ENCODE measurements around the gene COL4A6. TPM values are rescaled to one million over a fixed set of nuclear protein-coding genes. Genes with fewer than 3 reads are reported as not detected.

The COL4A6 gene
- total RNA-seq, 1 experiment from 2014 or later = not detected

- Histone ChIP-seq H3K4me3 (ENCODE audit: low read length) (no peak overlapping the region), H3K9me2 (replicated peaks; ENCODE audit: insufficient read depth, low read length) (no peaks in the 10 kb centered on the region), H3K4me1 (ENCODE audit: low read length) (no peaks in the 10 kb centered on the region), H3K36me3 (ENCODE audit: insufficient read depth, low read length) (no peaks in the 10 kb centered on the region), H3K27ac (ENCODE audit: low read length) (no peak overlapping the region), H2AFZ (ENCODE audit: low read length) (no peak overlapping the region), H3K27me3 (ENCODE audit: low read length) (0 out of 2 replicates have a peak, but pooled peaks cover 3% of the 10 kb centered on the region), H3K79me2 (ENCODE audit: low read length) (no peaks in the 10 kb centered on the region), H3K9ac (ENCODE audit: low read length) (no peak overlapping the region), H4K20me1 (ENCODE audit: insufficient read depth, low read depth, low read length) (no peaks in the 10 kb centered on the region), H3K9me3 (ENCODE audit: low read length) (no peaks in the 10 kb centered on the region), H3K4me2 (ENCODE audit: low read depth, low read length, poor library complexity, severe bottlenecking) (no peak overlapping the region)
- no peak for DNase-seq
Measured at GRCh38 chrX:108299704-108300103, 138.5 kb downstream of the COL4A6 start.

- Histone ChIP-seq H3K4me2 (ENCODE audit: low read depth, low read length, poor library complexity, severe bottlenecking) (no peak overlapping the region), H3K36me3 (ENCODE audit: insufficient read depth, low read length) (no peaks in the 10 kb centered on the region), H3K4me3 (ENCODE audit: low read length) (no peak overlapping the region), H3K79me2 (ENCODE audit: low read length) (no peaks in the 10 kb centered on the region), H3K9ac (ENCODE audit: low read length) (no peak overlapping the region), H3K9me3 (ENCODE audit: low read length) (no peaks in the 10 kb centered on the region), H3K4me1 (ENCODE audit: low read length) (no peaks in the 10 kb centered on the region), H2AFZ (ENCODE audit: low read length) (no peak overlapping the region), H3K9me2 (replicated peaks; ENCODE audit: insufficient read depth, low read length) (no peaks in the 10 kb centered on the region), H4K20me1 (ENCODE audit: insufficient read depth, low read depth, low read length) (no peaks in the 10 kb centered on the region), H3K27ac (ENCODE audit: low read length) (no peak overlapping the region), H3K27me3 (ENCODE audit: low read length) (0 out of 2 replicates have a peak, but pooled peaks cover 3% of the 10 kb centered on the region)
- no peak for DNase-seq
Measured at GRCh38 chrX:108299101-108299591, 139.1 kb downstream of the COL4A6 start.

- H3K9ac ChIP-seq (ENCODE audit: low read length) = no peak overlapping the region
- H3K4me1 ChIP-seq (ENCODE audit: low read length) = no peaks in the 10 kb centered on the region
- H4K20me1 ChIP-seq (ENCODE audit: insufficient read depth, low read depth, low read length) = no peaks in the 10 kb centered on the region
- H3K4me2 ChIP-seq (ENCODE audit: low read depth, low read length, poor library complexity, severe bottlenecking) = no peak overlapping the region
- no peaks in the 10 kb centered on the region for H3K9me2 ChIP-seq (replicated peaks; ENCODE audit: insufficient read depth, low read length)
- no peak overlapping the region for H3K4me3 ChIP-seq (ENCODE audit: low read length)
- 0 out of 2 replicates have a peak, but pooled peaks cover 3% of the 10 kb centered on the region for H3K27me3 ChIP-seq (ENCODE audit: low read length)
- H3K9me3 ChIP-seq (ENCODE audit: low read length) = no peaks in the 10 kb centered on the region
- no peak overlapping the region for H3K27ac ChIP-seq (ENCODE audit: low read length)
- no peaks in the 10 kb centered on the region for H3K79me2 ChIP-seq (ENCODE audit: low read length)
- no peak for DNase-seq
- H2AFZ ChIP-seq (ENCODE audit: low read length) = no peak overlapping the region
- H3K36me3 ChIP-seq (ENCODE audit: insufficient read depth, low read length) = no peaks in the 10 kb centered on the region
Measured at GRCh38 chrX:108298165-108298602, 140.0 kb downstream of the COL4A6 start.

- H3K79me2 ChIP-seq (ENCODE audit: low read length) = no peaks in the 10 kb centered on the region
- no peak overlapping the region for H3K27ac ChIP-seq (ENCODE audit: low read length)
- H3K4me3 ChIP-seq (ENCODE audit: low read length) = no peak overlapping the region
- no peaks in the 10 kb centered on the region for H4K20me1 ChIP-seq (ENCODE audit: insufficient read depth, low read depth, low read length)
- H2AFZ ChIP-seq (ENCODE audit: low read length) = no peak overlapping the region
- no peak overlapping the region for H3K9ac ChIP-seq (ENCODE audit: low read length)
- H3K4me1 ChIP-seq (ENCODE audit: low read length) = no peaks in the 10 kb centered on the region
- H3K36me3 ChIP-seq (ENCODE audit: insufficient read depth, low read length) = no peaks in the 10 kb centered on the region
- H3K27me3 ChIP-seq (ENCODE audit: low read length) = 0 out of 2 replicates have a peak, but pooled peaks cover 3% of the 10 kb centered on the region
- DNase-seq = no peak
- H3K9me3 ChIP-seq (ENCODE audit: low read length) = no peaks in the 10 kb centered on the region
- H3K9me2 ChIP-seq (replicated peaks; ENCODE audit: insufficient read depth, low read length) = no peaks in the 10 kb centered on the region
- H3K4me2 ChIP-seq (ENCODE audit: low read depth, low read length, poor library complexity, severe bottlenecking) = no peak overlapping the region
Measured at GRCh38 chrX:108297290-108297689, 140.9 kb downstream of the COL4A6 start.

- no peaks in the 10 kb centered on the region for H3K4me1 ChIP-seq (ENCODE audit: low read length)
Measured at GRCh38 chrX:108292053-108292452, 146.2 kb downstream of the COL4A6 start.

GRCh38 chrX:108285918-108286317, 152.3 kb downstream of the COL4A6 start:
- Histone ChIP-seq H3K36me3 (ENCODE audit: insufficient read depth, low read length) (no peaks in the 10 kb centered on the region), H3K9ac (ENCODE audit: low read length) (no peak overlapping the region), H3K9me3 (ENCODE audit: low read length) (no peaks in the 10 kb centered on the region), H3K4me3 (ENCODE audit: low read length) (no peak overlapping the region), H2AFZ (ENCODE audit: low read length) (no peak overlapping the region), H3K4me1 (ENCODE audit: low read length) (no peaks in the 10 kb centered on the region), H3K9me2 (replicated peaks; ENCODE audit: insufficient read depth, low read length) (no peaks in the 10 kb centered on the region), H3K4me2 (ENCODE audit: low read depth, low read length, poor library complexity, severe bottlenecking) (no peak overlapping the region), H3K79me2 (ENCODE audit: low read length) (no peaks in the 10 kb centered on the region), H4K20me1 (ENCODE audit: insufficient read depth, low read depth, low read length) (no peaks in the 10 kb centered on the region), H3K27me3 (ENCODE audit: low read length) (no peaks in the 10 kb centered on the region), H3K27ac (ENCODE audit: low read length) (no peak overlapping the region)
- no peak for DNase-seq

More at GRCh38 chrX:108292053-108292452, 146.2 kb downstream of the COL4A6 start:
- no peaks in the 10 kb centered on the region for H4K20me1 ChIP-seq (ENCODE audit: insufficient read depth, low read depth, low read length)
- no peak overlapping the region for H3K4me3 ChIP-seq (ENCODE audit: low read length)
- H3K36me3 ChIP-seq (ENCODE audit: insufficient read depth, low read length) = no peaks in the 10 kb centered on the region
- H3K9me3 ChIP-seq (ENCODE audit: low read length) = no peaks in the 10 kb centered on the region
- no peak overlapping the region for H3K27ac ChIP-seq (ENCODE audit: low read length)
- H3K27me3 ChIP-seq (ENCODE audit: low read length) = no peaks in the 10 kb centered on the region
- no peak overlapping the region for H3K4me2 ChIP-seq (ENCODE audit: low read depth, low read length, poor library complexity, severe bottlenecking)
- no peaks in the 10 kb centered on the region for H3K79me2 ChIP-seq (ENCODE audit: low read length)
- DNase-seq = no peak
- H3K9me2 ChIP-seq (replicated peaks; ENCODE audit: insufficient read depth, low read length) = no peaks in the 10 kb centered on the region
- H3K9ac ChIP-seq (ENCODE audit: low read length) = no peak overlapping the region
- H2AFZ ChIP-seq (ENCODE audit: low read length) = no peak overlapping the region

GRCh38 chrX:108285356-108285755, 152.9 kb downstream of the COL4A6 start:
- H3K4me1 ChIP-seq (ENCODE audit: low read length) = no peaks in the 10 kb centered on the region
- no peaks in the 10 kb centered on the region for H3K27me3 ChIP-seq (ENCODE audit: low read length)
- H4K20me1 ChIP-seq (ENCODE audit: insufficient read depth, low read depth, low read length) = no peaks in the 10 kb centered on the region
- no peak overlapping the region for H3K4me2 ChIP-seq (ENCODE audit: low read depth, low read length, poor library complexity, severe bottlenecking)
- no peaks in the 10 kb centered on the region for H3K9me2 ChIP-seq (replicated peaks; ENCODE audit: insufficient read depth, low read length)
- H3K36me3 ChIP-seq (ENCODE audit: insufficient read depth, low read length) = no peaks in the 10 kb centered on the region
- no peaks in the 10 kb centered on the region for H3K9me3 ChIP-seq (ENCODE audit: low read length)
- no peak for DNase-seq
- no peaks in the 10 kb centered on the region for H3K79me2 ChIP-seq (ENCODE audit: low read length)
- H2AFZ ChIP-seq (ENCODE audit: low read length) = no peak overlapping the region
- no peak overlapping the region for H3K9ac ChIP-seq (ENCODE audit: low read length)
- H3K4me3 ChIP-seq (ENCODE audit: low read length) = no peak overlapping the region
- H3K27ac ChIP-seq (ENCODE audit: low read length) = no peak overlapping the region

GRCh38 chrX:108275732-108276131, 162.5 kb downstream of the COL4A6 start:
- no peaks in the 10 kb centered on the region for H4K20me1 ChIP-seq (ENCODE audit: insufficient read depth, low read depth, low read length)
- no peaks in the 10 kb centered on the region for H3K36me3 ChIP-seq (ENCODE audit: insufficient read depth, low read length)
- no peak overlapping the region for H3K4me2 ChIP-seq (ENCODE audit: low read depth, low read length, poor library complexity, severe bottlenecking)
- H3K9me2 ChIP-seq (replicated peaks; ENCODE audit: insufficient read depth, low read length) = no peaks in the 10 kb centered on the region
- no peak overlapping the region for H3K9ac ChIP-seq (ENCODE audit: low read length)
- H2AFZ ChIP-seq (ENCODE audit: low read length) = no peak overlapping the region
- no peak overlapping the region for H3K27ac ChIP-seq (ENCODE audit: low read length)
- no peaks in the 10 kb centered on the region for H3K79me2 ChIP-seq (ENCODE audit: low read length)
- no peaks in the 10 kb centered on the region for H3K4me1 ChIP-seq (ENCODE audit: low read length)
- H3K27me3 ChIP-seq (ENCODE audit: low read length) = no peaks in the 10 kb centered on the region
- H3K4me3 ChIP-seq (ENCODE audit: low read length) = no peak overlapping the region
- no peaks in the 10 kb centered on the region for H3K9me3 ChIP-seq (ENCODE audit: low read length)
- no peak for DNase-seq
